Trophoblast cell (in vitro differentiated cells and primary cell): ENCODE results near the gene SEZ6.

Experiments used
- DNase-seq, 2 donors: peaks; one replicate each; pipeline ENCODE4 v3.0.0-alpha.2; 2016
- H2AFZ ChIP-seq: 2 replicates; pipeline ENCODE4 v1.6.1; 2013; ENCODE audit warnings: low read length, moderate library complexity, mild to moderate bottlenecking; ENCODE audit not compliant: insufficient read depth, poor library complexity
- H2AK5ac ChIP-seq: 2 replicates; pipeline ENCODE4 v1.6.1; 2013; ENCODE audit warnings: mild to moderate bottlenecking, low read length
- H2BK120ac ChIP-seq: 2 replicates; pipeline ENCODE4 v1.6.1; 2013; ENCODE audit warnings: low read length, mild to moderate bottlenecking, moderate library complexity; ENCODE audit not compliant: insufficient read depth, poor library complexity
- H2BK12ac ChIP-seq: 2 replicates; pipeline ENCODE4 v1.6.1; 2013; ENCODE audit warnings: mild to moderate bottlenecking, low read length, moderate library complexity
- H2BK5ac ChIP-seq: 2 replicates; pipeline ENCODE4 v1.6.1; 2013; ENCODE audit warnings: low read length, low read depth, moderate library complexity, mild to moderate bottlenecking; ENCODE audit not compliant: poor library complexity
- H3K14ac ChIP-seq: 2 replicates; pipeline ENCODE4 v1.6.1; 2013; ENCODE audit warnings: mild to moderate bottlenecking, low read length
- H3K18ac ChIP-seq: 2 replicates; pipeline ENCODE4 v1.6.1; 2013; ENCODE audit warnings: mild to moderate bottlenecking, low read length
- H3K23ac ChIP-seq: 2 replicates; pipeline ENCODE4 v1.6.1; 2013; ENCODE audit warnings: low read length
- H3K27ac ChIP-seq: 2 replicates; pipeline ENCODE4 v1.5.1; 2013; ENCODE audit warnings: low read depth, mild to moderate bottlenecking, inconsistent platforms, low read length, moderate library complexity
- H3K27me3 ChIP-seq: 2 replicates; pipeline ENCODE4 v1.6.1; 2013; ENCODE audit warnings: inconsistent platforms, mild to moderate bottlenecking, low read length, moderate library complexity; ENCODE audit not compliant: insufficient read depth
- H3K36me3 ChIP-seq, 2 experiments: 1 replicate in 1 of 2; 2 replicates in 1 of 2; pipeline ENCODE4 v1.6.1; 2013; ENCODE audit warnings: low read length in 2 of 2, mild to moderate bottlenecking in 2 of 2, moderate library complexity in 1 of 2; ENCODE audit not compliant: insufficient read depth in 2 of 2, control insufficient read depth in 1 of 2
- H3K4ac ChIP-seq: 2 replicates; pipeline ENCODE4 v1.6.1; 2013; ENCODE audit warnings: low read depth, mild to moderate bottlenecking, low read length, moderate library complexity
- H3K4me1 ChIP-seq, 2 experiments: 1 replicate in 1 of 2; 2 replicates in 1 of 2; pipeline ENCODE4 v1.6.1; 2013; ENCODE audit warnings: low read length in 2 of 2, mild to moderate bottlenecking in 2 of 2, moderate library complexity in 1 of 2; ENCODE audit not compliant: insufficient read depth in 2 of 2, control insufficient read depth in 1 of 2
- H3K4me2 ChIP-seq: 2 replicates; pipeline ENCODE4 v1.6.1; 2013; ENCODE audit warnings: inconsistent platforms, mild to moderate bottlenecking, low read length, moderate library complexity
- H3K4me3 ChIP-seq: 2 replicates; pipeline ENCODE4 v1.5.1; 2013; ENCODE audit warnings: mild to moderate bottlenecking, low read depth, low read length, inconsistent platforms
- H3K79me1 ChIP-seq: one replicate; pipeline ENCODE4 v1.6.1; 2013; ENCODE audit warnings: low read length
- H3K79me2 ChIP-seq: 2 replicates; pipeline ENCODE4 v1.6.1; 2013; ENCODE audit warnings: low read length, mild to moderate bottlenecking; ENCODE audit not compliant: control insufficient read depth, insufficient read depth, poor library complexity
- H3K9ac ChIP-seq: 2 replicates; pipeline ENCODE4 v1.6.1; 2013; ENCODE audit warnings: mild to moderate bottlenecking, low read length
- H3K9me3 ChIP-seq: 2 replicates; pipeline ENCODE4 v1.6.1; 2013; ENCODE audit warnings: low read depth, mild to moderate bottlenecking, control low read depth, inconsistent platforms, low read length; ENCODE audit not compliant: insufficient read depth
- H4K12ac ChIP-seq: 2 replicates; pipeline ENCODE4 v1.6.1; 2013; ENCODE audit warnings: low read depth, mild to moderate bottlenecking, low read length, moderate library complexity
- H4K8ac ChIP-seq: 2 replicates; pipeline ENCODE4 v1.6.1; 2013; ENCODE audit warnings: low read depth, mild to moderate bottlenecking, low read length, moderate library complexity
- H4K91ac ChIP-seq: one replicate; pipeline ENCODE4 v1.6.1; 2013; ENCODE audit warnings: low read depth, mild to moderate bottlenecking, low read length, moderate library complexity
- WGBS: extraction: QIAGEN DNeasy Blood & Tissue Kit; methylation state at CpG from one replicate; pipeline ENCODE4 v1.1.7; 2013; ENCODE audit warnings: missing lambda C conversion rate; ENCODE audit not compliant: insufficient read length, insufficient coverage; ENCODE audit errors: extremely low coverage; 5-methylcytosine and 5-hydroxymethylcytosine counted together

The SEZ6 gene

GRCh38 chr17:28957992-28958355 lies 47.9 kb downstream of the SEZ6 start:
- H3K27ac ChIP-seq: no peak overlapping the region
- no peak overlapping the region for H3K4me3 ChIP-seq
- no peak overlapping the region for H3K14ac ChIP-seq
- no peak overlapping the region for H3K9ac ChIP-seq
- H2BK5ac ChIP-seq: no peak overlapping the region
- no peaks in the 10 kb centered on the region for H3K79me2 ChIP-seq
- H3K36me3 ChIP-seq: no peaks in the 10 kb centered on the region
- peaks cover 2% of the 10 kb centered on the region for H3K9me3 ChIP-seq
- H4K8ac ChIP-seq: no peak overlapping the region
- H3K23ac ChIP-seq: no peak overlapping the region
- no peak overlapping the region for H3K4me2 ChIP-seq
- no peak overlapping the region for H4K12ac ChIP-seq
- no peak overlapping the region for H2AK5ac ChIP-seq
- no peaks in the 10 kb centered on the region for H3K79me1 ChIP-seq
- WGBS: no CpG with 5 or more reads among the region's 7 CpGs
- H2BK120ac ChIP-seq: no peak overlapping the region
- H3K27me3 ChIP-seq: no peaks in the 10 kb centered on the region
- H3K4me1 ChIP-seq: no peaks in the 10 kb centered on the region
- H2BK12ac ChIP-seq: no peak overlapping the region
- H4K91ac ChIP-seq: no peak overlapping the region
- H3K4ac ChIP-seq: no peak overlapping the region
- DNase-seq: no peak
- H3K18ac ChIP-seq: no peak overlapping the region
- H2AFZ ChIP-seq: no peak overlapping the region

- H3K27me3 ChIP-seq: no peaks in the 10 kb centered on the region
- no peak overlapping the region for H3K4ac ChIP-seq
- no peak overlapping the region for H2AK5ac ChIP-seq
- no peak overlapping the region for H3K18ac ChIP-seq
- WGBS: no CpG with 5 or more reads among the region's 13 CpGs
- no peak for DNase-seq
- H3K79me1 ChIP-seq: no peaks in the 10 kb centered on the region
- H3K4me2 ChIP-seq: no peak overlapping the region
- no peak overlapping the region for H4K12ac ChIP-seq
- no peak overlapping the region for H3K27ac ChIP-seq
- peaks cover 0 to 3% of the 10 kb centered on the region in 2 experiments for H3K4me1 ChIP-seq
- H2BK5ac ChIP-seq: no peak overlapping the region
- no peak overlapping the region for H2BK12ac ChIP-seq
- no peak overlapping the region for H3K14ac ChIP-seq
- H4K8ac ChIP-seq: no peak overlapping the region
- no peak overlapping the region for H4K91ac ChIP-seq
- no peak overlapping the region for H3K9ac ChIP-seq
- H2BK120ac ChIP-seq: no peak overlapping the region
- no peak overlapping the region for H3K4me3 ChIP-seq
- no peaks in the 10 kb centered on the region for H3K36me3 ChIP-seq
- H3K79me2 ChIP-seq: no peaks in the 10 kb centered on the region
- H3K9me3 ChIP-seq: peaks cover 2% of the 10 kb centered on the region
- H2AFZ ChIP-seq: no peak overlapping the region
- H3K23ac ChIP-seq: no peak overlapping the region
Observed at GRCh38 chr17:28957277-28957991, 48.4 kb downstream of the SEZ6 start.

GRCh38 chr17:28956861-28957260 lies 49.0 kb downstream of the SEZ6 start:
- Histone ChIP-seq H3K4me2 (no peak overlapping the region), H3K14ac (no peak overlapping the region), H3K4ac (no peak overlapping the region), H3K18ac (no peak overlapping the region), H3K27me3 (no peaks in the 10 kb centered on the region), H3K9me3 (peaks cover 2% of the 10 kb centered on the region), H2BK120ac (no peak overlapping the region), H2AFZ (no peak overlapping the region), H3K27ac (no peak overlapping the region), H4K91ac (no peak overlapping the region), H4K12ac (no peak overlapping the region), H3K4me1 (peaks cover 0 to 3% of the 10 kb centered on the region in 2 experiments), H3K23ac (no peak overlapping the region), H2BK5ac (no peak overlapping the region), H3K79me1 (peaks cover 3% of the 10 kb centered on the region), H3K36me3 (no peaks in the 10 kb centered on the region), H3K9ac (no peak overlapping the region), H3K79me2 (peaks cover under 1% of the 10 kb centered on the region), H2BK12ac (no peak overlapping the region), H2AK5ac (no peak overlapping the region), H3K4me3 (no peak overlapping the region), H4K8ac (no peak overlapping the region)
- WGBS: no CpG with 5 or more reads among the region's 3 CpGs
- DNase-seq: no peak

GRCh38 chr17:28956112-28956511 lies 49.7 kb downstream of the SEZ6 start:
- Histone ChIP-seq H3K27me3 (no peaks in the 10 kb centered on the region), H3K9me3 (peaks cover 2% of the 10 kb centered on the region), H3K18ac (no peak overlapping the region), H3K27ac (no peak overlapping the region), H2AFZ (no peak overlapping the region), H3K79me2 (peaks cover 3% of the 10 kb centered on the region), H3K4me2 (no peak overlapping the region), H4K8ac (no peak overlapping the region), H3K23ac (no peak overlapping the region), H4K12ac (no peak overlapping the region), H2AK5ac (no peak overlapping the region), H3K14ac (no peak overlapping the region), H3K36me3 (no peaks in the 10 kb centered on the region), H2BK120ac (no peak overlapping the region), H3K79me1 (peaks cover 7% of the 10 kb centered on the region), H3K9ac (no peak overlapping the region), H4K91ac (no peak overlapping the region), H2BK5ac (no peak overlapping the region), H2BK12ac (no peak overlapping the region), H3K4me1 (peaks cover 0 to 3% of the 10 kb centered on the region in 2 experiments), H3K4ac (no peak overlapping the region), H3K4me3 (no peak overlapping the region)
- no CpG with 5 or more reads among the region's 7 CpGs for WGBS
- DNase-seq: no peak
